Kidney (tissue), 14 donors: ENCODE measurements around the gene CEP70. TPM values are rescaled to one million over a fixed set of nuclear protein-coding genes. Genes with fewer than 3 reads are reported as not detected.
"Not testable (repeated sequence)": the region's sequence is repeated elsewhere in the genome, so short reads cannot be mapped to it uniquely, and the experiment has no call there.

ENCODE experiments used
- DNase-seq, 5 donors: peaks; one replicate each; pipeline ENCODE4 v3.0.0-alpha.2; 2013 to 2020
- FAIRE-seq: peaks from 2 replicates; lab custom pipeline; 2012; peaks lifted over from hg19 to GRCh38; lab: Jason Lieb, UNC
- H3K27ac ChIP-seq, 2 donors: one replicate each; pipeline ENCODE4 v1.7.0; 2013; ENCODE audit warnings: low read depth in 2 of 2, low read length in 2 of 2, inconsistent platforms in 1 of 2
- H3K27me3 ChIP-seq: one replicate; pipeline ENCODE4 v1.7.1; 2013; ENCODE audit warnings: low read length, inconsistent platforms; ENCODE audit not compliant: control insufficient read depth, insufficient read depth
- H3K36me3 ChIP-seq, 3 donors: one replicate each; pipeline versions ENCODE4 v1.7.0 to v1.7.1; 2013; ENCODE audit warnings: low read length in 3 of 3, control low read depth in 1 of 3, inconsistent platforms in 1 of 3; ENCODE audit not compliant: insufficient read depth in 3 of 3, control insufficient read depth in 2 of 3
- H3K4me1 ChIP-seq, 3 donors: one replicate each; pipeline versions ENCODE4 v1.7.0 to v1.7.1; 2013; ENCODE audit warnings: low read length in 3 of 3, inconsistent platforms in 1 of 3, low read depth in 1 of 3; ENCODE audit not compliant: control insufficient read depth in 2 of 3, insufficient read depth in 2 of 3
- H3K4me3 ChIP-seq, 3 donors: one replicate each; pipeline versions ENCODE4 v1.7.0 to v1.8.1; 2013; ENCODE audit warnings: low read length in 3 of 3, control low read depth in 1 of 3, inconsistent platforms in 1 of 3
- H3K9ac ChIP-seq, 3 donors: one replicate each; pipeline versions ENCODE4 v1.7.0 to v1.7.1; 2013; ENCODE audit warnings: low read length in 3 of 3, control low read depth in 1 of 3, inconsistent platforms in 1 of 3
- H3K9me3 ChIP-seq, 3 donors: one replicate each; pipeline versions ENCODE4 v1.7.0 to v1.7.1; 2013; ENCODE audit warnings: low read length in 3 of 3, control low read depth in 1 of 3, inconsistent platforms in 1 of 3; ENCODE audit not compliant: control insufficient read depth in 2 of 3, insufficient read depth in 1 of 3
- CTCF ChIP-seq: IDR thresholded peaks from 3 replicates; pipeline ENCODE4 v1.5.1; 2012; ENCODE audit warnings: mild to moderate bottlenecking, moderate library complexity, borderline replicate concordance; ENCODE audit not compliant: insufficient read depth; ENCODE audit errors: extremely low read depth
- intact Hi-C: fragments of 100-400 bp; cut with DNase I; formaldehyde crosslinking; loops from one replicate; pipeline ENCODE4 v1.11.1; 2022
- polyA plus RNA-seq: library from polyadenylated mRNA; stranded (reverse); fragments of 350-450 nt; fragmentation: Illumina TruSeq; extraction: RNeasy Lipid Tissue Mini Kit (QIAGEN cat#74804); gene quantifications from one replicate; pipeline ENCODE4 v1.2.3, GENCODE V29; 2014; ENCODE audit warnings: low read depth, low replicate concordance; ENCODE audit not compliant: insufficient read depth
- total RNA-seq: library from RNA; stranded (reverse); fragmentation: NEBNext Ultra II Directional; extraction: Animal tissue kit (Norgen Biotek cat#: 25700); gene quantifications from one replicate; pipeline ENCODE4 v1.2.1, GENCODE V29; 2021
- donor health status: control.
- donor health status: control.
- donor health status: control.
- donor health status: control.
- donor health status: control.
- donor health status: DM: yes; HTN: yes; CAD: no.
- donor health status: Normal renal cell carcinoma (clear cell type).

CEP70 gene
- total and polyA plus RNA-seq, 2 donors from 2014 or later: 22.6 to 64.3 TPM

- intact Hi-C loops: no loop called here
- H3K27me3 ChIP-seq: no peaks in the 10 kb centered on the region
- peaks cover 0 to 4% (median 0%) of the 10 kb centered on the region in 3 donors for H3K36me3 ChIP-seq
- no peak overlapping the region for H3K4me3 ChIP-seq
- no peaks in the 10 kb centered on the region for H3K4me1 ChIP-seq
- no peak overlapping the region for H3K27ac ChIP-seq
- DNase-seq: no peak
- FAIRE-seq: no peak
- no peaks in the 10 kb centered on the region for H3K9me3 ChIP-seq
- no peak for TF ChIP-seq CTCF
- no peak overlapping the region for H3K9ac ChIP-seq
These were observed 20.9 kb downstream of the CEP70 start for GRCh38 chr3:138573138-138573537.

GRCh38 chr3:138569624-138570023 lies 24.4 kb downstream of the CEP70 start:
- H3K9me3 ChIP-seq, H3K4me3 ChIP-seq, H3K9ac ChIP-seq, DNase-seq, H3K27ac ChIP-seq, H3K36me3 ChIP-seq, FAIRE-seq, H3K27me3 ChIP-seq, H3K4me1 ChIP-seq, intact Hi-C loops: not testable (repeated sequence)

- no peaks in the 10 kb centered on the region for H3K27me3 ChIP-seq
- TF ChIP-seq CTCF: no peak
- H3K4me3 ChIP-seq: no peak overlapping the region
- no peaks in the 10 kb centered on the region for H3K4me1 ChIP-seq
- no peak overlapping the region for H3K9ac ChIP-seq
- no peak for FAIRE-seq
- peaks cover 0 to 4% (median 0%) of the 10 kb centered on the region in 3 donors for H3K36me3 ChIP-seq
- no peak overlapping the region for H3K27ac ChIP-seq
- peaks cover 0 to 1% (median 0%) of the 10 kb centered on the region in 3 donors for H3K9me3 ChIP-seq
- DNase-seq: no peak
- intact Hi-C loops: no loop called here
These were observed 25.0 kb downstream of the CEP70 start for GRCh38 chr3:138569090-138569489.

- no peak for TF ChIP-seq CTCF
- FAIRE-seq (no peak), DNase-seq (no peak)
- Histone ChIP-seq H3K9me3 (peaks cover 0 to 1% (median 0%) of the 10 kb centered on the region in 3 donors), H3K36me3 (no peaks in the 10 kb centered on the region), H3K27ac (no peak overlapping the region), H3K4me3 (no peak overlapping the region), H3K4me1 (no peaks in the 10 kb centered on the region), H3K9ac (no peak overlapping the region), H3K27me3 (no peaks in the 10 kb centered on the region)
- intact Hi-C loops: no loop called here
These were observed 26.7 kb downstream of the CEP70 start for GRCh38 chr3:138567403-138567802.

GRCh38 chr3:138566293-138566692 lies 27.8 kb downstream of the CEP70 start:
- H3K4me1 ChIP-seq, H3K27me3 ChIP-seq, H3K9me3 ChIP-seq, intact Hi-C loops, H3K27ac ChIP-seq, H3K4me3 ChIP-seq, H3K9ac ChIP-seq, FAIRE-seq, H3K36me3 ChIP-seq, DNase-seq: not testable (repeated sequence)

GRCh38 chr3:138562902-138563301 lies 31.2 kb downstream of the CEP70 start:
- H3K9ac ChIP-seq, intact Hi-C loops, DNase-seq, H3K27ac ChIP-seq, FAIRE-seq, H3K4me1 ChIP-seq, H3K27me3 ChIP-seq, H3K36me3 ChIP-seq, H3K4me3 ChIP-seq: not testable (repeated sequence)
- peaks cover 1 to 19% (median 4%) of the 10 kb centered on the region in 3 donors for H3K9me3 ChIP-seq
